ELF-1 (cell line): ENCODE measurements around the gene TNFSF4.
"Not testable (repeated sequence)": the region's sequence is repeated elsewhere in the genome, so short reads cannot be mapped to it uniquely, and the experiment has no call there.

Source experiments
- DNase-seq: peaks from one replicate; pipeline ENCODE4 v3.0.0-alpha.2; 2016; ENCODE audit warnings: low read depth, low spot score

The TNFSF4 gene

DNA sequence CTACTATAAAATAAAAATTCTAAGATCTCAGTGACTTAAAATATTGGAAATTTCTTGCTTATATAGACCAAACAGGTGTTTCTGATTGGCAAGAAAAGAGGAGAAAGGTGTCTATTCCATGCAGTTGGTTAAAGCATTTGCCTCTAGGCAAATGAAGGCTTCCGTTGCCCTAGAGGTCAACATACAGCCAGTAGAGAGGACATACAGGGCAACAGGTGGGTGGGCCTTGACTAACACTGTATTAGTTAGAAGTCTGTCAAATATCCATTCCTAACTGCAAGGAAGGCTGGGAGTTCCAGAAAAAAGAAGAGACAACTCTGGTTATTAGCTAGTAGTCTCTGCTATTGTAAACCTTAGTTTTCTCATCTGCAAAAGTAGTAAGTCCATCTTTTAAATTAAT lies 43.0 kb downstream of the TNFSF4 start:
- DNase-seq, result no peak

DNA sequence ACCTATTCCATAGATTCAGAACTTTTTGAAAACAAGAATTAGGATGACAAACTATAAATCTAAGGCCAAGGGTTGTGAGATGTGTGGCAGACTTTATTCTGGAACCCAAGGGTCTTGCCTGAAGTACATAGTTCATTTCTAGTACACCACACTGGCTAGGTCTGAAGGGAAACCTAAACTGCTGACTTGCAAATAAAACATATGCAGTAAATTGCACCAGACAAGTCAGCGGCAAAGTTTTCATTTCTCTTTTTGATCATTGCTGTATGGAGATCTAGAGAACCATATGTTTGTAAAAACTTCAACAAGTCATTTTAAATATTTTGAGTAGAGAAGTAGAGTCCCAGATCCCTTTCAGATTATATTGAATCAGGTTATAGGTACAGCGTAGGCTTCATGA lies 43.9 kb downstream of the TNFSF4 start:
- no peak for DNase-seq

DNA sequence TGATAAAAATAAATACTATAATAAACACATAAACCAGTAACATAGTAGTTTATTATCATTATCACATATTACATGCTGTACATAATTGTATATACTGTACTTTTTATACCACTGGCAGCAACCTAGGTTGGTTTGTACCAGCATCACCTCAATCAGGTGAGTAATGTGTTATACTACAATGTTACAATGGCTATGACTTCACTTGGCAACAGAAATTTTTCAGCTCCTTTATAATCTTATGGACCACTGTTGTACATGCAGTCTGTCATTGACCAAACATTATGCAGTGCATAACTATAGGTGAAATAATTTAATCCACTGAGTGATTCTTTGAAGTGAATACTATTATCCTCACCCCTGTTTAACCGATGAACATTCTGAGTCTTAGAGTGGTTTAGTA lies 44.5 kb downstream of the TNFSF4 start:
- DNase-seq, result no peak

DNA sequence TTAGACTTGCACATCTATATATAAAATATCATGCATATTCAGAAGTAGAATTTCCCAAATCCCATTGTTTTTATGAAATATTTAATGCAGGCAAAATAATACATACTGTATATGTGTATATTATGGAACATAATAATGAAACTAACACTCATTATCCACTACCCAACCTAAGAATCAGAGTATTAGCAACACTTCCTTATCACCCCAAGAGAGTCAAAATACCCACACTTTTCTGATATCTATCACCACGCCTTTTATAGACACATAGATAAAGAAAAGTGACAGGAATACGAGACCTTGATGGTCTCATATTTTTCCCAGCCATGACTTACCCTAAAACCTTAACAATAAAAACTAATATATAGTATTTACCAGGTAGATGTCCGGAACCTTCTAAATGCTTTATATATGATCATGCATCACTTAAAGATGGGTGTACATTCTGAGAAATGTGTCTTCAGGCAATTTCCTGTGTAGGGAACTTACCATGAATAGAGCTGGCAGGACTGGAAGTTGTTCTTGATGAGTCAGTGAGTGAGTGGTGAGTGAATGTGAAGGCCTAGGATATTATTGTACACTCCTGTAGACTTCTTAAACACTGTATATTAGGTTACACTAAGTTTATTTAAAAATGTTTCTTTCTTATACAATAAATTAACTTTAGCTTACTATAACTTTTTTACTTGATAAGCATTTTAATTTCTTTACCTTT lies 45.5 kb downstream of the TNFSF4 start:
- DNase-seq, result no peak

DNA sequence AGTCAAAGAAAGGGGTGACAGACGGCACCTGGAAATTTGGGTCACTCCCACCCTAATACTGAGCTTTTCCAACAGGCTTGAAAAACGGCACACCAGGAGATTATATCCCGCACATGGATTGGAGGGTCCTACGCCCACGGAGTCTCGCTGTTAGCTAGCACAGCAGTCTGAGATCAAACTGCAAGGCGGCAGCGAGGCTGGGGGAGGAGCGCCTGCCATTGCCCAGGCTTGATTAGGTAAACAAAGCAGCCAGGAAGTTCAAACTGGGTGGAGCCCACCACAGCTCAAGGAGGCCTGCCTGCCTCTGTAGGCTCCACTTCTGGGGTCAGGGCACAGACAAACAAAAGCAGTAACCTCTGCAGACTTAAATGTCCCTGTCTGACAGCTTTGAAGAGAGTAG lies 53.2 kb downstream of the TNFSF4 start:
- not testable (repeated sequence) for DNase-seq

DNA sequence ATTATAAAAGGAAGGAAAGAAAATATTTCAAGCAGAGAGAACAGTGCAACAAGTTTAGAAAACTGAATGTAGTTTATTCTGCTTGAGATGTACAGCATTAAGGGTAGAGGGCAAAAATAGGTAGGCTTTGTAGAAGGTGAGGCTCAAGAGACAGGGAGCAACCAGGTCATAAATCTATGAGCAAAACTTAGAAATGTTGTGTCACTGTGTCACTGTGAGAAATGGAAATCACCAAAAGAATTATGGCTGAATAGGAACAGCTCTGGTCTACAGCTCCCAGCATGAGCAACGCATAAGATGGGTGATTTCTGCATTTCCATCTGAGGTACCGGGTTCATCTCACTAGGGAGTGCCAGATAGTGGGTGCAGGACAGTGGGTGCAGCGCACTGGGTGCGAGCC lies 53.6 kb downstream of the TNFSF4 start:
- no peak for DNase-seq

DNA sequence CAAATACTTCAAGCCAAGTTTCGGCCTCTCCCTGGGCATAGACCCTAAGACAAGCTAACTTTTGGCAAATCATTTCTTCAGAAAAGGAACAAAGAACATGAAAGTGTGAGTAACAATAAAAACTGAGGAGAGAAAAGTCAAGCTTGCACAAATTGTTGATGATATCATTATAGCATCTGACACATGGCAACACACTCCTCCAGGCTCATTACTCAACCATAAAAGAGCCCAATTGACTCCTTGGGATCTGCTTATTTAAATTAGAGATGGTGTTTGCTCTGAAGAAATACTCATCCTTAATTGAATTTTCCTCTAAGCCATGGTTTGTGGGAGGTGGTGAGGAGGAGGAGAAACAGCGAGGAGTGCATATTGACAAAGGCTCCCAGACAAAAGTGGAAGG lies 54.5 kb downstream of the TNFSF4 start:
- DNase-seq, result no peak

DNA sequence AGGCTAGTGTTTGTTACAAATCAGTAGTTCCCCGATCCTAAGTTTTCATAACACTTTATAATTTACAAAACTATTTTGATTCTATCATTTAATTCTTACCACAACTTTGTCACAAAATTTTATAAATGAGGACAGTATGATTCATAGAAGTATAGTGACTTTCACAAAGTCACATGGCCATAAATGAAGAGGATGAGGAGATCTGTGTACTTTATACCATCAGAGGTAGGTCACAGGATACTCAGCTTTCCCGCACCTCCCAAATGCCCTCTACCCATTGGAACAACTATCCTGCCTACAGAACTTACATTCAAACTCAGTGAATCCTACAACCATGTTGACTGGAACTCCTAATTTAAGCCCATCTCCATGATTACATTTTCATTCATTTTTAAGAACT lies 56.3 kb downstream of the TNFSF4 start:
- DNase-seq, result no peak

DNA sequence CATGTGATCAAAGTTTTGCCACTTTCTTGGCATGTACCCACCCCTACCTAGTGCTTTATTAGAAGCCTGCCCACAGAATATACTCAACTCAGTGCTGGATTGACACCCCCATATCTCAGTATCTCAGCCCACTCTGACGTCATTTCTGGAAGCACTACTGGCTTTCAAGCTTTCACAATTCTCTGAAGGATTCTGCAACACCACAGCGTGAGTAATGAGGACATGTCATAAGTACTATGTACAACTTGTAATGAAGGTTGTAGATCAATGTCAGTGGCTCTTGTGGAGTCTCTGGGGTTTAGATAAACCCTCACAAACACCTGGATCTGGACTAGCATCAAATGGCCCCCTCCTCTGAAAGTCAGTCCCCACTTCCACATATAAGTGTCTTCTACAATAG lies 57.2 kb downstream of the TNFSF4 start:
- no peak for DNase-seq

DNA sequence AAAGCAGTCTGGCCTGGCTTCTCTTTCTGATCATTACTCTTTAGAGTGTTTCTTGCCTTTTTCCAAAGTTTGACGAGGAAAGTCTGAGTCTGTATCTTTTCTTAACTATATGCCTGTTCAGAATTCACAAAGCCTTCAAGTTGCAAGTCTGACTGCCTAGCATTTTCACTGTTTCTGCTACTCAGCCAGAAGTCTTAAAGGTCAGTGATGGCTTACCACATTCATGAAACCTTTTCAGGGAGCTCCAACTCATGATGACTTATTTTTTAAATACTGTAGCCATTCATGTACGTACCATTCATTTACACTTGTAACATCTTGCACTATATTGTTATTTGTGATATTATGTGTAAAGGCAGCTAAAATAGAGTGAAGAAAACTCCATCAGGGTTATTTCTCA lies 58.2 kb downstream of the TNFSF4 start:
- DNase-seq, result no peak

DNA sequence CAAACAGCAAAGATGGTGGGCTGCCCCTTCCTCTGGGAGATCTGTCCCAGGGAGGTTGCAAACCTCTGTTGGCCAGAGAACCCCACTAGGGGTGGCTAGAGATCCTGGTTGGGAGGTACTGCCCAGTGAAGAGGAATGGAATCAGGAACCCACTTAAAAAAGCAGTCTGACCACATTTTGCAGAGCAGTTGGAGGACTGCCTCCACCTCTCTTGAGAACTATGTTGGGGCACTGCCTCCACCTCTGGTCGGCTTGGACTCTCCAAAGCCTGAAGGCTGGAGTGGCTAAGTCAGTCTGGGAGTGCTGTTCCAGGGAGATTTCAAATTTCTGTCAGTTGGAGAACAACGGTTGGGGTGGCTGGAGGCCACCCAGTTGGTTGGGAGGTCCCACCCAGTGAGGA lies 58.6 kb downstream of the TNFSF4 start:
- DNase-seq, result no peak

DNA sequence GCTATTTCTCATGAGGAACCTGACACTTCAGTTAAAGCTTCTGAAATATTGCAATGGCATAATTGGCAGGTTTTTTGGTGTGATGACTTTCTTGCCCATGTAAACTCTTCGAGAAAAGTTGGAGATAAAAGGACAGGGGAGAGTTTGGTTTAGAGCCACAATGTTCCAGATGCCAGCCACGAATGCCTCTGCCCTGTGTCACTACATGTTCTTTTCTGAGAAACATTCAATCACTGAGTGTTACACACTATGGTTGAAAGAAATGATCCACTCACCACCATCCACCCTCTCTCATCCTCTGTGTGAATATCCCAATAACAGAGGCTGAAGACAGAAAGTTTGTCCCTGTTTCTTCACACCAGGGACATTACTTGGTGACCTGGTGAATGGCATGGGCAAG lies 66.4 kb downstream of the TNFSF4 start:
- DNase-seq, result no peak

DNA sequence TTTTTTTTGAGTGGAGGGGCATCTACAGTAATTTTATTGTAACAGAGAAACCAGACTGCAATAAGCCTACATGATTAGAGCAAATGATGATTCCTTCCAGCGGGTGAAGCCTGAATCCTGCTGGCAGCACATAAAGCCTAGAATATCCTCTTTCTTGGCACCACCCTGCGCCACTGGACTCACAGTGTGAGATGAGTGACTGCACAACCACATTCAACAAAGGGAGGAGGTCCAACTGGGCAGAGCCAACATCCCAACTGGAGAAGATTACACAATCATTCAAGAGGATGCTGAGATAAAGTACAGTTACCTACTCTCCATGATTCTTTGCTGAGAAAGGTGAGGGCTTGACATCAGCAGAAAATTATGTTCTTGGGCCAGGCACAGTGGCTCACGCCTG lies 67.4 kb downstream of the TNFSF4 start:
- DNase-seq, result no peak

DNA sequence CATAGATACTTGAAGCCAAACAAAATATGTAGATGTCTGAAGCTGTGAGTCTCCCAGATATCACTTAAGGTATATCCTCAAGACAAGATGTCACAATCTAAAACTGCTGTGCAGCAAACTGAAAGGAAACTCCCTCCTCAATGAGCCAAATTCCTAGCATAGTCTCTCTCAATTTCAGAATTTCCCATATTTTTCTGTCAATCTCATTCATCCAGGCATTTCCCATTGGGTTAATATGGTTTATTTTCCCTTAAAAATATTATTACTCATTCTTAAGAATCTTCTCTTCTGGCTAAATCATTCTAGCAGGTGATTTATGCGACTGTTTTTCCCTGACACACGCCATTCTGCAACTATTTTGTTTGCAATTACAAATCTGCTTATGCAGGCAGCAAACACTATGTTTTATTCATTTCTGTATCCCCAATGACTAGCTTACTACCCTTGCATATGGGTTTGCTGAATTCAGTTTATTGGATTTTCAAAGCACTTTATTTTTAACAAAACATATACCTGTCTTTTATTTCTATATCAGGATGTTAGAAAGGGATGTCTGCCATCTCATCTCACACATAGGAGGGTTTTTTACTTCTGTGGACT lies 69.9 kb downstream of the TNFSF4 start:
- DNase-seq, result no peak

DNA sequence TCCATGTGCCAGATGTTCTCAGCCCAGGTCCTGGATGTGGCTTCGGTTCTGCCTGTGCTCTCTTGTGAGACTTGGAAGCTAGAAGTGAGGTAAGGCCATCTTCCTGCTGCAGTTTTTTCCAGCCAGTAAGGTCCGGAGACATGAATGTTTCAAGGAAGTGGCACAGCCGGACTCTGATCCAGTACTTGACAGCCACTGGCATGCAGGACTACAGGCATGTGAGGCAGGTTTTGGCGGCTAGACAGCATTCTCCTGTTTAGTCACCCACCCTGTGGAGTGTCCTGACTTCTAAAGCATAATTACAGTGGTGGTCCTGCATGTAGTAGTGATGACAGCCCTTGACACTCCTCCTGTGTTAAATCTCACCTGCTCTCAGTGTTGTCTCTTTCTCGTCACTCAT lies 72.3 kb downstream of the TNFSF4 start:
- no peak for DNase-seq

DNA sequence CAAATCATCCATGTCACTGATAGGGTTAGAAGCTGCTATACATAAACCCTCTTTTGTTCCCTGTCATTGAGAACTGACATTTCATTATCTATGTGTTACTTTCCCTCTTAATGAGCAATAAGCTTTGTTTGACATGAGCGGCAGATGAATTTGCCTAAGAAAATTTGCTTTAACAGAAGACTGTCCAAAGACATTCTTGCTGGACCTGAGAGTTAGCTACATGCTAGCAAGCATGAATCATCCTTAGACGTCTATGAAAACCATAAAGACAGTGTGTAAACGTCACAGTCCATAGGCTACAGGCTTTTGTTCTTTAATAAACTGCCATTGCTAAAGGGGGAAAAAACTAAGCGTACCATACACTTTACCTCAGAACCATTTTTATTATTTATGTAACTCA lies 73.1 kb downstream of the TNFSF4 start:
- no peak for DNase-seq
